GM19043 (cell line): ENCODE measurements around the gene PI4K2A.

ENCODE experiments used
- ATAC-seq: cut with Tn5 transposase; IDR thresholded peaks from one replicate; pipeline ENCODE4 v1.9.1; 2021; ENCODE audit warnings: low read depth; ENCODE audit not compliant: unreplicated experiment

PI4K2A gene

GRCh38 chr10:97723001-97723400 lies 82.5 kb downstream of the PI4K2A start:
- no peak for ATAC-seq

- no peak for ATAC-seq
These were observed 84.0 kb downstream of the PI4K2A start for GRCh38 chr10:97724341-97724941.
